OCI-LY1 (cell line): ENCODE measurements around the gene GLDC.

Source experiments
- CTCF ChIP-seq: fragments of 200-600 bp; sonication (generic), shearing (Covaris generic); IDR thresholded peaks from 2 replicates; pipeline ENCODE4 v1.5.1; 2017; ENCODE audit warnings: mild to moderate bottlenecking, antibody characterized with exemption, low read length, moderate library complexity, mixed read lengths
- EZH2 ChIP-seq: fragments of 200-600 bp; sonication (generic), shearing (Covaris generic); IDR thresholded peaks from 2 replicates; pipeline ENCODE4 v1.8.0; 2017; ENCODE audit warnings: borderline replicate concordance, mixed run types, mild to moderate bottlenecking, antibody characterized with exemption, low read length, moderate library complexity, mixed read lengths

GRCh38 chr9:6692433-6692832, 46.9 kb upstream of the GLDC start:
- TF ChIP-seq CTCF (no peak), EZH2 (no peak)
